ENCODE results near the gene GRM8. TPM values are rescaled to one million over a fixed set of nuclear protein-coding genes. Genes with fewer than 3 reads are reported as not detected.

GRM8 gene
- total RNA-seq, 1 experiment from 2014 or later: not detected

GRCh38 chr7:126720232-126720631 is 532.5 kb downstream of the GRM8 start:
- H3K4me1 ChIP-seq (ENCODE audit: control insufficient read depth, insufficient read depth, low read length): no peaks in the 10 kb centered on the region
- no peak for ATAC-seq
- in situ Hi-C loops (cut with HindIII; ENCODE audit: low pct_unique_long_range_greater_than_20kb, low sequenced_read_pairs): no loop called here
- POLR2A ChIA-PET: no interaction called here
- no TSS peak for BruUV-seq (replicated peaks)
- H3K36me3 ChIP-seq (ENCODE audit: control insufficient read depth, insufficient read depth, low read length): no peaks in the 10 kb centered on the region
- DNase-seq (ENCODE audit: low read depth, low spot score): no peak
- H3K9me3 ChIP-seq (ENCODE audit: control insufficient read depth, insufficient read depth, low read depth, low read length): no peaks in the 10 kb centered on the region
- intact Hi-C loops (cut with micrococcal nuclease; ENCODE audit: unreplicated experiment): no loop called here
- CTCF ChIA-PET: interaction anchor here (0.6 kb wide), 1 partner anchor 659 kb away, joined by 4 read pairs; no protein-coding TSS in a partner anchor
- H3K4me3 ChIP-seq (ENCODE audit: low read depth in 2 of 2, low read length in 2 of 2): no peak overlapping the region
- no peak for TF ChIP-seq CTCF (IDR thresholded peaks at IDR 0.05)
- TF ChIP-seq TCF7L2 (IDR thresholded peaks at IDR 0.05; ENCODE audit: low read depth, low read length): no peak
- TF ChIP-seq REST (IDR thresholded peaks at IDR 0.05; ENCODE audit: insufficient read depth in 1 of 2, low read depth in 2 of 2, low read length in 1 of 2): no peak
- TF ChIP-seq POLR2AphosphoS5 (IDR thresholded peaks at IDR 0.05; ENCODE audit: low read depth, low read length): no peak
- TF ChIP-seq SIN3A (IDR thresholded peaks at IDR 0.05; ENCODE audit: borderline replicate concordance, insufficient read depth, low read depth, low read length): no peak
- H3K27ac ChIP-seq (ENCODE audit: low read length): no peak overlapping the region
- no peaks in the 10 kb centered on the region for H3K27me3 ChIP-seq (ENCODE audit: control insufficient read depth, insufficient read depth, low read length)

GRCh38 chr7:126718419-126718818 is 534.3 kb downstream of the GRM8 start:
- in situ Hi-C loops (cut with HindIII; ENCODE audit: low pct_unique_long_range_greater_than_20kb, low sequenced_read_pairs) (no loop called here), intact Hi-C loops (cut with micrococcal nuclease; ENCODE audit: unreplicated experiment) (no loop called here)
- Histone ChIP-seq H3K27ac (ENCODE audit: low read length) (no peak overlapping the region), H3K9me3 (ENCODE audit: control insufficient read depth, insufficient read depth, low read depth, low read length) (no peaks in the 10 kb centered on the region), H3K27me3 (ENCODE audit: control insufficient read depth, insufficient read depth, low read length) (no peaks in the 10 kb centered on the region), H3K4me1 (ENCODE audit: control insufficient read depth, insufficient read depth, low read length) (no peaks in the 10 kb centered on the region), H3K36me3 (ENCODE audit: control insufficient read depth, insufficient read depth, low read length) (no peaks in the 10 kb centered on the region), H3K4me3 (ENCODE audit: low read depth in 2 of 2, low read length in 2 of 2) (no peak overlapping the region)
- TF ChIP-seq SIN3A (IDR thresholded peaks at IDR 0.05; ENCODE audit: borderline replicate concordance, insufficient read depth, low read depth, low read length) (no peak), REST (IDR thresholded peaks at IDR 0.05; ENCODE audit: insufficient read depth in 1 of 2, low read depth in 2 of 2, low read length in 1 of 2) (no peak), TCF7L2 (IDR thresholded peaks at IDR 0.05; ENCODE audit: low read depth, low read length) (no peak), POLR2AphosphoS5 (IDR thresholded peaks at IDR 0.05; ENCODE audit: low read depth, low read length) (no peak), CTCF (IDR thresholded peaks at IDR 0.05) (no peak)
- POLR2A ChIA-PET: no interaction called here
- no peak for ATAC-seq
- DNase-seq (ENCODE audit: low read depth, low spot score): no peak
- CTCF ChIA-PET: no interaction called here
- BruUV-seq (replicated peaks): no TSS peak
